ENCODE results near the gene DNM2. TPM values are rescaled to one million over a fixed set of nuclear protein-coding genes. Genes with fewer than 3 reads are reported as not detected.

Gene DNM2
- total RNA-seq, 1 experiment from 2014 or later: 131 TPM

- Mint-ChIP-seq H3K27ac (no peak overlapping the region), H3K4me1 (no peaks in the 10 kb centered on the region), H3K4me3 (no peak overlapping the region), H3K27me3 (ENCODE audit: low read depth) (peaks cover 18% of the 10 kb centered on the region), H3K9me3 (peaks cover 5% of the 10 kb centered on the region; the same call in 1 of the 2 replicates), H3K36me3 (no peaks in the 10 kb centered on the region)
- no peak for TF ChIP-seq ZNF671 (CRISPR knock-in tag; IDR thresholded peaks at IDR 0.05)
- no peak for TF ChIP-seq CREB1 (CRISPR knock-in tag; IDR thresholded peaks at IDR 0.05)
- no peak for TF ChIP-seq PRRX2 (CRISPR knock-in tag; IDR thresholded peaks at IDR 0.05)
- no peak for TF ChIP-seq RORB (CRISPR knock-in tag; IDR thresholded peaks at IDR 0.05)
- TF ChIP-seq TEAD1 (CRISPR knock-in tag; IDR thresholded peaks at IDR 0.05): no peak
- no peak for TF ChIP-seq NFATC4 (CRISPR knock-in tag; IDR thresholded peaks at IDR 0.05)
- no peak for TF ChIP-seq ATF1 (CRISPR knock-in tag; IDR thresholded peaks at IDR 0.05)
- no peak for TF ChIP-seq ZNF532 (CRISPR knock-in tag; IDR thresholded peaks at IDR 0.05; ENCODE audit: borderline replicate concordance)
- no peak for TF ChIP-seq ZBTB21 (CRISPR knock-in tag; IDR thresholded peaks at IDR 0.05; ENCODE audit: borderline replicate concordance)
- no peak for TF ChIP-seq ZNF121 (CRISPR knock-in tag; IDR thresholded peaks at IDR 0.05)
- no peak for TF ChIP-seq SMAD4 (CRISPR knock-in tag; IDR thresholded peaks at IDR 0.05)
- TF ChIP-seq ERG (CRISPR knock-in tag; IDR thresholded peaks at IDR 0.05): no peak
- no peak for TF ChIP-seq ZBTB43 (CRISPR knock-in tag; IDR thresholded peaks at IDR 0.05)
- no peak for TF ChIP-seq SP1 (CRISPR knock-in tag; conservative IDR thresholded peaks at IDR 0.05)
- no peak for TF ChIP-seq ZNF425 (CRISPR knock-in tag; conservative IDR thresholded peaks at IDR 0.05)
- no peak for TF ChIP-seq NR3C1 (CRISPR knock-in tag; conservative IDR thresholded peaks at IDR 0.05; ENCODE audit: low read depth)
- TF ChIP-seq ZNF219 (CRISPR knock-in tag; IDR thresholded peaks at IDR 0.05; ENCODE audit: borderline replicate concordance): no peak
- TF ChIP-seq STAT6 (CRISPR knock-in tag; conservative IDR thresholded peaks at IDR 0.05; ENCODE audit: low read depth): no peak
- ATAC-seq (no peak), DNase-seq (ENCODE audit: low spot score) (no peak)
- CTCF ChIA-PET: interaction anchor here (0.5 to 6.2 kb wide), 15 partner anchors 9 to 1478 kb away, joined by 3 to 135 read pairs (median 4); partner anchors contain the start of genes CDC37, DNM2, QTRT1 and TMED1
- POLR2A ChIA-PET: interaction anchor here (0.6 kb wide), 1 partner anchor 312 kb away, joined by 5 read pairs; no protein-coding TSS in a partner anchor
These were observed 136.6 kb downstream of the DNM2 start for GRCh38 chr19:10854350-10855089.

Data from WTC11 (cell line).